ENCODE results near the gene LCN1.

DNA sequence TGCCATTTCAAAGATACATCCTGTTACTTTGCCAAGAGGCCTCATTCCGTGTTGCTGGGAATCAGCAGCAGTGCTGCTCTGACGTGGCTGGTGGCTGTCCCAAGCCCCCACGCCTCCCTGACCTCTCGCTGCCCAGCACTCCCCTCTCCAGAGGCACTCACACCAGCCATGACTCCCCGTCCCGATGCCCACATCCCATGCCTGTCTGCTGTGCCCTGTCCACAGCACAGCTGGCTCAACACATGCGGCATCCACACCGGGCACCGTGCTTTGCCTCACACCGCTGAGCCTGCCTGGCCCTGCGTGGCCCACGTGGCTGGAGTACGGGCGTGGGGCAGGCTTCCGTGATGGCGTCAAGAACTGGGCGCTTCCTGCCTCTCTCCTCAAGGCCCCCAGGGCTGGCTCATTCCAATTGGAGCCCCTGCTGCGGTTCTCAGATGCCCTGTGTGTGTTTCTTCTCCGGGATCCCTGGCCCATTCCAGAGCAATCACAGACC is 7.8 kb upstream of the LCN1 start:
- no peak for TF ChIP-seq POLR2A (IDR thresholded peaks at IDR 0.05)
- TF ChIP-seq, protein P1, sequence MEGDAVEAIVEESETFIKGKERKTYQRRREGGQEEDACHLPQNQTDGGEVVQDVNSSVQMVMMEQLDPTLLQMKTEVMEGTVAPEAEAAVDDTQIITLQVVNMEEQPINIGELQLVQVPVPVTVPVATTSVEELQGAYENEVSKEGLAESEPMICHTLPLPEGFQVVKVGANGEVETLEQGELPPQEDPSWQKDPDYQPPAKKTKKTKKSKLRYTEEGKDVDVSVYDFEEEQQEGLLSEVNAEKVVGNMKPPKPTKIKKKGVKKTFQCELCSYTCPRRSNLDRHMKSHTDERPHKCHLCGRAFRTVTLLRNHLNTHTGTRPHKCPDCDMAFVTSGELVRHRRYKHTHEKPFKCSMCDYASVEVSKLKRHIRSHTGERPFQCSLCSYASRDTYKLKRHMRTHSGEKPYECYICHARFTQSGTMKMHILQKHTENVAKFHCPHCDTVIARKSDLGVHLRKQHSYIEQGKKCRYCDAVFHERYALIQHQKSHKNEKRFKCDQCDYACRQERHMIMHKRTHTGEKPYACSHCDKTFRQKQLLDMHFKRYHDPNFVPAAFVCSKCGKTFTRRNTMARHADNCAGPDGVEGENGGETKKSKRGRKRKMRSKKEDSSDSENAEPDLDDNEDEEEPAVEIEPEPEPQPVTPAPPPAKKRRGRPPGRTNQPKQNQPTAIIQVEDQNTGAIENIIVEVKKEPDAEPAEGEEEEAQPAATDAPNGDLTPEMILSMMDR (IDR thresholded peaks at IDR 0.05 in 4 of 5, conservative IDR thresholded peaks at IDR 0.05 in 1 of 5): no peak
